A549 treated with AZD2906 at 1 μM for 4 hours (cell line): ENCODE data around the gene GTF2H2. TPM values are rescaled to one million over a fixed set of nuclear protein-coding genes. Genes with fewer than 3 reads are reported as not detected.

Experiments
- total RNA-seq: library from RNA; stranded (reverse); fragments of 200-300 nt; extraction: Qiagen RNA extraction; gene quantifications from 5 replicates; pipeline ENCODE4 v1.2.3, GENCODE V29; 2022

GTF2H2 gene
- total RNA-seq = 9.1 to 14.5 TPM (median 9.7 TPM) in 5 replicates

DNA sequence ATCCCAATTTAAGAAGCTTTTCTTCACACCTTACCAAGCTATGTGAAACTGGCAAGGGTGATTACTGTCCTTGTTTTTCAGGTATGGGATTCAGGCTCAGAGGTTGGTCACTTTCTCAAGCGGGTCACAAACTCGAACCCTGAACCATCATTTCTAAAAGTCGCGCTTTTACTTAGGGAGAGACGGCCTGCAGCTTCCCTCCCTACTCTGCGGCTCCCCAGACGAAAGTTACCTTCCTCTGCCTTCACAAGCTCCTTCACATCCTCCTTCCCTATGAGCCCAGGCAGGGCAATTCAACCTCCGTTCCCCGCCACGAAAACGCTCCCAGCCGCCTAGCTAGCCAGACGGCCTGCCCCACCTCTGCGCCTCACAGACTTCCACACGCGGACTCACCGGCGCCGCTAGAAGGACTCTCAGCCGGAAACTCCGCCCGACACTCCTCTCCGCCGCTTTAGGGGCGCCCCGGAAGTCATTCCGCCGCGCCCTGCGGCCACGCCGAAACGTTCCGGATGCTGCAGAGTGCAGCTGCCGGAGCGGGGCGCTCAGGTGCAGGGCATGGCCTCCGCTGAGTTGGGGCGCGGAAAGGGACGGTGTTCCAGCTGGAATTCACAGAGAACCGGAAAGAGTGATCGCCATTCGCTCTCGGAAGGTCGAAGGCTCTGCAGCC, at the start of gene GTF2H2:
Gene GTF2H2 (minus strand): TSS at position 415 of the 667 bp plus-strand sequence. CDS start 4,913 bp downstream, outside the sequence.

GRCh38 chr5:71025289-71025953, 42.1 kb downstream of the GTF2H2 start, which contains the start of gene NAIP:
NAIP (minus strand) TSS chr5:71025339; CDS start chr5:71012915, 12,424 bp downstream.

Other genes starting within 250 kb of the GTF2H2 start
- gene SERF1A, start 167.0 kb downstream of the GTF2H2 start, total RNA-seq = 0.63 to 1.8 TPM (median 0.89 TPM) in 5 replicates
- 49.6 to 51.5 TPM (median 50.3 TPM) in 5 replicates for gene SMN1, start 142.6 kb downstream of the GTF2H2 start, total RNA-seq
- 0.32 to 0.46 TPM (median 0.40 TPM) in 5 replicates for gene NAIP, start 42.3 kb downstream of the GTF2H2 start, total RNA-seq